Measurements from ENCODE around the gene MAP1LC3B.

The MAP1LC3B gene

GRCh38 chr16:87409781-87410180, 17.6 kb downstream of the MAP1LC3B start:
- no peak for DNase-seq (ENCODE audit: low read depth in 2 of 2)

- no peak for DNase-seq (ENCODE audit: low read depth in 2 of 2)
These were observed 18.4 kb downstream of the MAP1LC3B start for GRCh38 chr16:87410530-87410929.

DNA sequence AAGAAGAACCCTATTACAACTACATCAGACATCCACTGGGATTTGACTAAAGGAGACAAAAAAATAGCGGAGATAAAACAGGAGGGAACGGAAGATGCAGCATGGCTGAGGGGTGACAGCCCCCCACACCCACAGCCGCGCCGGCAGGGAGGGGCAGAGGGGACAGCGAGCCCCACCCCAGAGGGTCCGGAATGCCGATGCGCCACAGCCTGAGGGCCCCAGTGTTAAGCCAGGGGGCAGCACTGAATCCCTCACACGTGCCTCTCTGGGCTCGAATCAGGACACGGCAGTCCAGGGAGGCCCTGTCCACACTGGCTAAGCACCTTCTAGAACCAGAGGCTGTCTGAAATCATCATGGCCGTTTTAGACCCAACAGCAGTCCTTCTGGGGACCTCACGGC, 18.8 kb downstream of the MAP1LC3B start:
- no peak for DNase-seq (ENCODE audit: low read depth in 2 of 2)

- no peak for DNase-seq (ENCODE audit: low read depth in 2 of 2)
These were observed 19.5 kb downstream of the MAP1LC3B start for GRCh38 chr16:87411375-87412271.

- no peak for DNase-seq (ENCODE audit: low read depth in 2 of 2)
These were observed 20.3 kb downstream of the MAP1LC3B start for GRCh38 chr16:87412371-87412995.

DNA sequence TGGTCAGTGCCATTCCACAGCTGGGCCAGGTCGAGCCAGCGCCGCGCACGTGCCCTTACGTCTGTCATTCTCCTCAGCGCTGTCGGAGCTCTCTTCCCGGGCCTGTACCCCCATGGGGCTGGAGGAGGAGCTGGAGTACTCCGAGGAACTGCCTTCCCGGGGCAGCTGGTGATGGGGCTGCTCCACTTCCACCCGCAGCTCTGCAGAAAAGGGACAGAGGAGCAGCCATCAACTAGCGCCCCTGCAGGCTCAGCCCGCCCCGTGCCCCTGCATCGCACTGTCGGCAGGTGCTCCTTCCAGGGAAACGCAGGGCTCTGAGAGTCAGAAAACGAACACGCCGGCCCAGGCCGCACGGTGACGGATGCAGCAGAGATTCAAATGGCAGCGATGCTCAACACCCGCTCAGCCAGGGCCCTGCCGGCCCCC, 20.9 kb downstream of the MAP1LC3B start:
- DNase-seq (ENCODE audit: low read depth in 2 of 2), result no peak

- DNase-seq (ENCODE audit: low read depth in 2 of 2), result no peak
These were observed 22.1 kb downstream of the MAP1LC3B start for GRCh38 chr16:87414251-87414680.

DNA sequence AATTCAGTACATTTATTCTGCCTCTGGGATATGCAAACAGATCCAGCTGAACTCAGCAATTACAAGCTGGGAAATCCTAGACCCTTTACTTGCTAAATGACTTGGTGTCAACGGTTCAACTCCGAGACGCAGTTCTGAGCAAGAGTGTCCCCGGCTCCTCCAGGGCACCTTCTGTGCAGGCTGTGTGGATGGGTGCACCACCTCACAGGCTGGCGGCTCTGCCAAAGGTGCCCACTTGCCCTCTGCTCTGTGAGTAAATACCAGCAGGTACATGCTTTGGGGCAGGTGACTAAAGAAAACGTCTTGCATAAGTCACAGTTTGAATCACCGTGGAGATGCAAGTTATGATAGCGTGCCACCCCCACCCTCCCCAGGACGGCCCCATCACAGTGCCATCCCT, 23.3 kb downstream of the MAP1LC3B start:
- DNase-seq (ENCODE audit: low read depth in 2 of 2), result no peak

DNA sequence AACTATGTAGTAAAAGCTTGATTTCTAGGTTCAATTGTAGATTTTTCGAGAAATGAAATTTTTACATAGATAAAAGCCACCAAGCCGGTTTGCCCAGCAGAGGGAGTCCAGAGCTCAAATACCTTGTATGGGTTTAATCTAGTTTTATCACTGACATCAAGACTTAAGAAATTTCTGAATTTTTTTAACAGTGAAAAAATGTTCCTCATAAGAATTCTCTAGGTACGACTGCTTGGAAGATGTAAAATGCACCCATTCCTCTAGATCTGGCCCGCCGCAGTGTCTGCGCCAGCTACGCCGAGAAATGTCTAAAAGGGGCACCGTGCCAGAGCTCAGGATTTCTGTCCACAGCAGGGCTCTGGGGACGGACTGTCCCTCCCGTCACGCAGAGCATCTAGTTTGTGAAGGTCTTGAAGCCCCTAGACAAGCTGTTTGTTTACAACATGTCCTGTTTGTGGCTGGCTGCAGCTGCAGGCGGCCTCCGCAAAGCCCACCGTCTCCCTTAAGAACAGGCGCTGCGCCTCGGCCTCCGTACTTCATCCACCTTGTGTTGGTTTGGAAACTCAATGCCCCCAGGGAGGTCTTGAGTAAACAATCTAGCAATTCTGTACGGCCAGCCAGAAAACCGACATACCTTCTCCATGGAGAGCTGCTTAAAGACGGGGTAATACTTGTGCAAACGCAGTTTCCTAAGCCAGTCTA, 24.8 kb downstream of the MAP1LC3B start:
- no peak for DNase-seq (ENCODE audit: low read depth in 2 of 2)

DNA sequence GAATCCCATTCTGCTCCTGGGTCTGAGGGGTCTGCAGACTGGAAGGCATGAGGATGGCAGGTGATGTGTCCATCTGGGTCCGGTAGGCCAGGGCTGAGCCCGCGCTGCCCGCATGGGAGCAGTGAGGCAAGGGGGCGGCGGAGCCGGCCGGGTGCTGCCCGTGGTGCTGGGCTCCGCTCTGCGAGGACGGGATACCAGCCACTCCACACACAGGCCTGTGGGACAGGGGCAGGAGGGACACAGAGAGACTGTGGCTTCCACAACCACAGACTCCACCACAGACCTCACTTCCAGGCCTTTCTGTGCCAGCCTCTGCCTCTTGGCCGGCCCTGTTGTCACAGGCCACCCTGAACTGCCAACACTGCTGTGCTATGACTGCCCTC, 25.4 kb downstream of the MAP1LC3B start:
- DNase-seq (ENCODE audit: low read depth in 2 of 2), result no peak

- DNase-seq (ENCODE audit: low read depth in 2 of 2), result no peak
These were observed 26.1 kb downstream of the MAP1LC3B start for GRCh38 chr16:87418216-87418615.

DNA sequence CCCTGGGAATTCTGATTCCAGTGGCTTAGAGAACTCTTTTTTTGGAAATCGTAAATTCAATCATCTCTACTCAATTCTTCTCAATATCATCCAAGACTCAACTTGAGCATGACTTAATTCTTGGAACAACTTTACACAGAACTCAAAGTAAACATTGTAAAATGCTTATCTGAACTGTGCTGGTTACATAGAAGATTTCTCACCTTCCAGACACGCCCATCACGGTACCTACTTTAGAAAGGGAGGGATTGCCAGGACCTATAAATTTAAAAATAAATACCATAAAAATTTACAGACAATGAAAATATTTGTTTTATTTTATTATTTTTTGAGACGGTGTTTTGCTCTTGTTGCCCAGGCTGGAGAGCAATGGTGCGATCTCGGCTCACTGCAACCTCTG, 26.5 kb downstream of the MAP1LC3B start:
- no peak for DNase-seq (ENCODE audit: low read depth in 2 of 2)

DNA sequence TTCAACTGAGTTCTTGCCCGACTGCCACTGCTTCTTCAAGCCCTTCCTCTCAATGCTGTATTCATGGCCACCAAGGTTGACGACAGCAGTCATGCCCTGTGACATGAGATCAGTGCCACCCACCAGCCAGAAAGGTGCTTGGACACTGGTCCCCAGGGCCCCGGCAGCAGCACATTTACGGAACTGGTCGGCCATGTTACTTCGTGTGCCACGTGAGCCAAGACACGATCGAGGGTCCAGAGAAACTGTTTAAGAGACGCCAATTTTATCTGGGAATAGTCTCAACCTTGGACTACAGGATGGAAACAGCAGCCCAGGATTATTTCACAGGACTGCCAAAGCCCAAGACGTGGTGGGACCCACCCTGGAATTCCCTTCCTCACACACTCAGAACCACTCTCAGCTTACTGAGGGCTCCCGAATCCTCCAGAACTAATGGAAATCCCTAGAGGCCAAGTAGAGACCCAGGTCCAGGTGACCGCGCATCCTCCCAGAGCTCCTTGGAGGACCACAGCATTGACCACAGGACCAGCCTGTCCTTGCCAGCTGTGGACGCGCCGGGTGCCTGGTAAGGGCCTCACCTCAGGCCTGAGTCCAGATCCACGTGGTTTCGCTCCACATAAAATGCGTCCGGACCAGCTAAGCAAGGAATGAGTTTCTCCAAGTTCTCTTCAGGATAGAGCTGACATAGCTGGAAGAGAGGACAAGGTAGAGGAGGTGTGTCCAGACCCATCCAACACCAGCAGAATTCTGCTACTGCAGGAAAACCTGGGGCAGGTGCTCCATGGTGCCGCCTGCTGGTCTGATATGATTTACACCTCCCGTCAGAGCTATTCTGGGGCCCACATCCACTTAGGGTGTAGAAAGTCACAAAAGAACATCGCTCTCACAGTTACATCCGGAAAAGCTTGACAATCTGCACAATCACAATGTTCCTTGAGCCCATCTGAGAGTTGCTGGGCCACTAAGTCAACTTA, 28.2 kb downstream of the MAP1LC3B start:
- no peak for DNase-seq (ENCODE audit: low read depth in 2 of 2)

GRCh38 chr16:87421003-87421912, 29.1 kb downstream of the MAP1LC3B start:
- DNase-seq (ENCODE audit: low read depth in 2 of 2), result no peak

DNA sequence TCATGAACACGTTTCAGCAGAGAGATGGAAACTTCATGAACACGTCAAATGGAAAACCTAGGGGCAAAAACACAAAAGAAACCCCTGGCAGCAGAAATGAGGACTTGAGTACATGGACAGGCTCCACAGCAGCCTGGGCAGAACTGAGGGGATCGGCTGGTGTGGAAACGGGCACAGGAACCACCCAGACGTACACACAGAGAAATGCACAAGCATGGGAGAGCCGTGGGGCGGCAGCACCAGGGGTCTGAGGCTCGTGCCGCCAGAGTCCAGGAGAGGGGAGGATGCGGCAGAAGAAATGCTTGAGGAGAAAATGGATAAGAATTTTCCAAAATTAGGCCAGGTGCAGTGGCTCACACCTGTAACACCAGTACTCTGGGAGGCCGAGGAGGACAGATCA, 30.0 kb downstream of the MAP1LC3B start:
- no peak for DNase-seq (ENCODE audit: low read depth in 2 of 2)

GRCh38 chr16:87423429-87423828, 31.3 kb downstream of the MAP1LC3B start:
- DNase-seq (ENCODE audit: low read depth in 2 of 2), result no peak

DNA sequence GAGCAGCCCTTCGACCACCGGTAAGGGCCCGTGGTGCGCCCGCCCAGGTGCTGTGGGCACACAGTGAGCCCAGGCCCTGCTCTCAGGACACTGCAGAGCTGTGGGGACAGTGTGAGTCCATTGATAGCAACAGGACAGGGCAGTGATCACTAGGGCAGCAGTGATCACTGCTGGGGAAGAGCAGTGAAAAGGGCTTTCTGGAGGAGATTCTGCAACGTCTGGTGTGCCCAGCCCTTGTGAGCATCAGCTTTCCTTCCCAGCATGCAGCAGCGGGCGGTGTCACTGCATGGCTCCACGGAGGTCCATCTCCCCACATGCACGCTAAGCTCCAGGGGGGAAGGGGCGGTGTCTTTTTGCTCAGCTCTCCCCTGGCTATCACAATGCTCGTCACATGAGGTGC, 32.1 kb downstream of the MAP1LC3B start:
- no peak for DNase-seq (ENCODE audit: low read depth in 2 of 2)

- DNase-seq (ENCODE audit: low read depth in 2 of 2), result no peak
These were observed 33.8 kb downstream of the MAP1LC3B start for GRCh38 chr16:87425941-87426340.

DNA sequence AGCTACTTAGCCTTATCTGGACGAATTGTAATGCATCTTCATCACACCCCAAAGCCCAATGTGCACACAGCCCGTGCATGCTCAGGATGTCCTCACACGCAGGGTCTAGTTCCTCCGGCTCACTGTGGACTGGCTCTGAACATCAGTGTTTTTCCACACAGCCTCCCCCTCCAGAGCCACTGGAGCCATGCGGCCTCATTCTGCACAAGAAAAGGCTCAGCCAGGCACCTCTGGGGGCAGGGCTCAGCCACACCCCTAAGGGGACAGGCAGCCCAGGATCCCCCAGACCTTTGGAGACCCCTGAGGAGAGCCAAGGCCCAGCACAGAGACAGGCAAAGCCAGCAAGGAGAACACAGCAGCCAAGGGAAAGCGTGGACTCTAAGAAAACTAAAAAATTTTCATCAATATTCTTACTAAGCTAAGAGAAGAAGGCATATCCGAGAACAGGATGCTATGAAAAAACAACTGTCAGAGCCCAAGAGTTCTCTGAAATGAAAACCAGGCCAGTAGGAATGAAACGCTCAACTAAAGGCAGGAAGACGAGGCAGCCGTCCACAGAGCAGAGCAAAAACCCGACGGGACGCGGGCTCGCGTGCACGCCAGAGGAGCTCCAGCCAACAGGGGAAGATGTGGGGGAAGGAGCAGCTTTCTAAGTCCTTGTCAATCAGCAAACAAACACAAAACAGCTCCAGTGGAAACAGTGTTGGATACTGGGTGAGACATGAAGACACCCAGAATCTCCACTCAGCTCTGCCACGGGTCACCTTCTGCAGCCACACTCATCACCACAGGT, 34.5 kb downstream of the MAP1LC3B start:
- DNase-seq (ENCODE audit: low read depth in 2 of 2), result no peak

- no peak for DNase-seq (ENCODE audit: low read depth in 2 of 2)
These were observed 39.8 kb downstream of the MAP1LC3B start for GRCh38 chr16:87431926-87432325.

Measured in stimulated activated CD8-positive, alpha-beta memory T cell treated with anti-CD3 and anti-CD28 coated beads, Interleukin-2, amount 100 ng/mL, for 1 hour (primary cell).